HL-60/S4 (cell line): ENCODE measurements around the gene FABP3.

Experiments
- in situ Hi-C: fragments of 300-500 bp; cut with MboI; formaldehyde crosslinking; loops from 2 replicates; pipeline ENCODE4 v1.14.3; 2022; ENCODE audit warnings: low sequenced_read_pairs

Gene FABP3

DNA sequence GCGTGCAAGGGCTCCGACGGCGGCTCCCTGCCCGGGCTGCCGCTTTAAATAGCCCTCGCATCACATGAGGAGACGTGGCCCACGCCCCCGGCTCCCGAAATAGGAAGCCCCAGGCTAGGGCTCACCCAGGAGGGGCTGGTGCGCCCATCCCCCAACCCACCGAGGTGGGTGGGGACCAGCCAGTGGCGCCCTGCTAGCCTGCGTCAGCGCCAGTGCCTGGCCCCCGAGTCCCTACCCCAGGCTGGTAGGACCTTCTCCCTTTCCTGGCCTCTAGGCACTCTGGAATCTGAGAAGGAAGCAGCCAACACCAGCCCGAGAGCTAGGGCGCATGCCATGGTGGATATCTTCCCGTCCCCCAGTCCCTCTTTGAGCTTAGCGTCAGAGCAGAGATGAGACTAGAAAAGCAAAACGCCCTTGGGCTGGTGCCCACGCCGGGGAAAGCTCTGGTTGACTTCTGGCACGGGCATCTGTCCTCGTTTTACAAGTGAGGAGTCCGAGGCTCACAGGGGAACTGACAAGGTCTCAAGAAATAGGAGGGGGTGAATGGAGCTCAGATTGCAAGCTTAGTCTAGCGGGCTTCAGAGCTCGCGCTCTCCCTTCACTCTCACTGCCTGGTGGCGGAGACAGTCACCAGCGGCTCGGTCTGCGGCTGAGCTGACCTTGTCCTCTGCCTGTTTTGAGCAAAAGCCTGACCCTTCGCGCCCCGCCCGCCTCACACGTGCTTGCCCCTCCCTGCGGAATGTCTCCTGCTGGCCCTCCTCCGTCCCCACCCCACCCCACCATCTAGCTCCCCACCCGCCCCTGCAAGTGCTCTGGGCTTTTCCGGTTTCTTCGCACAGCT is at the start of gene FABP3:
Gene FABP3, minus strand, starts transcription at position 21 of the 841 bp plus-strand sequence. CDS start 62 bp downstream, outside the sequence.
- in situ Hi-C loops, result no loop called here

- in situ Hi-C loops, result no loop called here
These were observed 48.6 kb upstream of the FABP3 start for GRCh38 chr1:31421371-31422040.

GRCh38 chr1:31420716-31421115 is 47.8 kb upstream of the FABP3 start:
- in situ Hi-C loops, result no loop called here

DNA sequence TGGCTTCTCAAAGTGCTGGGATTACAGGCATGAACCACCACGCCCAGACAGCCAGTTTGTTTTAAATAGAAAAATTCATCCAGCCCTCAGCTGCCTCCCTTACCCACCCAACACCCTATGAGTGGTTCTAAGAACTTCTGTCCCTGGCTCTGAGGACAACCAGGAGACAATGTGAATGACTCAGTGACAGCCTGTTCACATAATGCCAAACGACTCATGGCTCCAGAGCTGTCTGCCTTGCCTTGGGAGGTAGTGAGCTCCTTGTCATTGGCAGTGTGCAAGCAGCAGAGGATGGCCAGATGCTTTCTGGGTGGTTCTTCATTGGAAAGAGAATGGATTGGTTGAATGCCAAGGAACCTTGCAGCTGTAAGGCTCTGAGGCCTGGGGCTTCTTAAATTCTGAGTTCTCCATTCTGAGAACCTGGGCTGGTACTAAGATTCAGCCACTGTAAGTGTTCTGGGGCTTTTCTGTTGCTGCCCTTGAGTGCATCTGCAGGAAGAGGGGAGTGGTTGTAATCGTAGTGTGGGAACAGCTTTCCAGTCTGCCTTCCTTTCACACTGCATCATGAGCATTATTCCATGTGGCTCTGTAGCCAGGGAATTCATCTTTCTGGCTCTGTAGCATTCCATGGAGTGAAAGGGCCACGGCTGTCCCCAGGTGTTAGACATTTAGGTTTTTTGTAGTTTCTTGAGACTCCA is 45.9 kb upstream of the FABP3 start:
- in situ Hi-C loops, result no loop called here

DNA sequence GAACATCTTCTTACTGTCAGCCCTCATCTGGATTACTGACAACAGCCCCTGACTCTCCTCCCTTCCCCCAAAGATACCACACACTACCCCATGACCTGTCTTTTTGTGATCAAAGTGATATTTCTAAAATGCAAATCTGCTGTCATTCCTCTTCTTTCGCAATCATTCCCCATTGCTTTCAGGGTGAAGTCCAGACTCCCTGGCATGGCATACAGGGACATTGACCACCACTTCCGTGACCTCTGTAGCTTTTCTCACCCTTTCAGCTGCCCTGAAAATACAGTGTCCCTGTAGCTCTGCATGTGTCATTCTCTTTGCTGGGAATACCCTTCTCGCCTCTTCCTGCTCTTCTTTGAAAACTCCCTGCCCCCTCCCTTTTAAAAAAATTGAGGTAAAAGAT is 44.3 kb upstream of the FABP3 start:
- in situ Hi-C loops, result no loop called here

GRCh38 chr1:31416101-31416736 is 43.3 kb upstream of the FABP3 start:
- in situ Hi-C loops, result no loop called here

DNA sequence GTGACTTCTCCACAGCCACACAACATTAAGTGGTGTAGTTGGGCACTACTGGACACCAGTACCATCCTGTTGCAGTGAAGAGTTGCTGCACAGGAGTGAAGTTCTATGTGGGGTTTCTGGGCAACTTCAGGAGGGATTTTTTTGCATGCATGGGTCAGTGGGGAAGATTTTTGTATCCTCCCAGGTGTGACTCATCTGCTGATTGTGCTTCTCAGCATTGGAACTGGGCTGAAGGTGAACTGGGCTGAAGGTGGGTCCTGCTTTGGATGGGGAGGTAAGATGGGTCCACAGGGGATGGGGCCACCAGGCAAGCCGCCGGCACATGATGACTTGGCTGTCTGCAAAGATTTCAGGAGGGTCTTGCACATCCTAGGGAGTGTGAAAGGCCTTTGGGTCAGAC is 42.8 kb upstream of the FABP3 start:
- in situ Hi-C loops, result no loop called here

DNA sequence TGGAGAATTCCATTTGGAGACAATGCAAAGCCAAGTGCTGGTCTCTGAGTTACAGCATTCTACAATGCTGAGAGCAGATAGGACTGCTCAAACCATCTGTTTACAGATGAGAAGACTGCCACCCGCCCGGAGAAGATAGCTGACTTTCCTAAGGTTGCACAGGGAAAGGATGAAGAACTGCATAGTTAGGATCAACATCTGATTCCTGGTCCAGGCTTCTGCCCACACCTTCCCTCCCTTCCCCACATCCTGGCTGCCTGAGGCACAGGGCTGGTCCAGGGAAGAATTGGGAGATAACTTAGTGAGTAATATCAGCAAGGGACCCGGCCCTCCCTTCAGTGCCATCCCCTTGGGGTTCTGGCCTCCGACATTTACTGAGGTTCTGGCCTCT is 42.1 kb upstream of the FABP3 start:
- in situ Hi-C loops, result no loop called here

DNA sequence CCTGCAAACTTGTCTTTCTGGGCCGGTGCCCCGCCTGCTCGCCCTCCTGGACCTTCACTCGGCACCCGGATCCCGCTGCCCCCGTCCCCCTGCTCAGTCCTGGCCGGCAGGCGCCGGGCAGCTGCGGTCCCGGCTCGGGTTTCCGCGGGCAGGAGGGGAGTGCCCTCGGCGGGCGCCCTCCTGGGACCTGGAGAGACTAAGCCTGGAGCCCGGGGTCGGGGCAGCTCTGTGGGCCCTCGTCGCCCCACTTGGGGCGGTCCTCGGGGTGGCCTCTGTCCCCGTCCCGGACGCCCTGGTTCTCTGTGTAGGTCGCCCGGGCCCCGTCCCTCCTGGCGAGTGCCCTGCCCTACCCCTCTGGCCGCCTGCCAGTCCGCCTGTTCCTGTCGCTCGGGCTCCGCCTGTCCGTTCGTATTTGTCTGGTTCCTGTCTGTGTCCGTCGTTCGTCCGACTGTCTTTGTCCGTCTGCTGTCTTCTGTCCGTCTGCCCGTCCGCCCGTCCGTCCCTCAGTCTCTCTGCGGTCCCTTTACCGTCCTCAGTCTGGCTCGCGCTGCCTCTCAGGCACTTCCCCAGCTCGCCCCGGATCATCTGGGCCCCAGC is 40.6 kb upstream of the FABP3 start:
- in situ Hi-C loops, result no loop called here

DNA sequence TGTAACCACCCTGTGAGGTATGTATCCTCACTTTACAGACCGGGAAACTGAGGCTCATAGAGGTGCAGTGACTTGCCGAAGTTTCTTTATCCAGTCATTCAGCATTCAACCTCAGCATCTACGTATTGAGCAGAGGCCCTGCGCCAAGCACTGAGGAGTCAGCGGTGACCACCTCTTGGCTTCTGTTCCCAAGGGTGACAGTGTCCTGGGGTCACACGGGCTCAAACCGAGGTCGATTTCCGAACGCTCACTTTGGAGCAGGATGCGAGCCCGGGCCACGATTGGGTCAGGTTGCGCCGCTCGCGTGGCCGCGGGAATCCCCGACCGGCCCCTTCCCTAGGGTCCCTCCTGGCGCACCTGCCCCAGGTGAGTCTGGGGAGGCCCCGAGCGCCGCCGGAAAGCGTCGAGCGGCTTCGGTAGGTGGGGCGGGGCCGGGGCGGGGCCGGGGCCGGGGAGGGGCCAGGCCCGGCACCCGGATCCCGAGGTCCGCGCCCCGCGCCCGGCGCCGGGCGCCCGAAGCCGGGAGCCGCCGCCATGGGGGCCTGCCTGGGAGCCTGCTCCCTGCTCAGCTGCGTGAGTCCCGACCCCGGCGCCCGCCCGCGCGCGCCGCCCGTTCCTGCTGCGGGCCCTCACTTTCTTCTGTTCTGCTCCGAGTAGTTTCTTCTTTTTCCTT is 40.0 kb upstream of the FABP3 start, which contains the start of gene SERINC2:
Gene SERINC2, plus strand, starts transcription at position 482 of the 673 bp plus-strand sequence. Its CDS starts 53 bp downstream, at position 535.
- in situ Hi-C loops, result no loop called here

GRCh38 chr1:31412205-31412604 is 39.3 kb upstream of the FABP3 start:
- in situ Hi-C loops, result no loop called here

DNA sequence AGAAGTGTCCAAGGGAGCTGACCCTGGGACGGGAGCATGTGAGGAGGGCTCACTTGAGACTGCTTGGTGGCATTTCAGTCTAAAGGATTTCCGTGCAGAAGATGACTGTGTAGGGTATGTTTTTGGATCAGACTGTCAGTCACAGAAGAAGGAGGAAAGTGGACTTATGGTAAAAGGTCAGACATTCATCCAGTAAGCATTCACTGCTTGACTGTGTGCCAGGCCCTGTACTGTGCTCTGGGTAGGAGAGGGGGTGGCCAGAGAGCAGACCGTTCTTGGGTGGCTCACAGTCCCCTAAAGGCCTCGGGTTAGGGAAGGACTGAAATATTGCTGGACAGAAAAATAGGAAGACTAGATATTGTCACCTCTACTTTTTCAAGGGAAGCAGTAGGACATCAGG is 38.0 kb upstream of the FABP3 start:
- in situ Hi-C loops, result no loop called here

GRCh38 chr1:31409946-31410858 is 37.3 kb upstream of the FABP3 start:
- in situ Hi-C loops, result no loop called here

- in situ Hi-C loops, result no loop called here
These were observed 36.0 kb upstream of the FABP3 start for GRCh38 chr1:31408788-31409318.

DNA sequence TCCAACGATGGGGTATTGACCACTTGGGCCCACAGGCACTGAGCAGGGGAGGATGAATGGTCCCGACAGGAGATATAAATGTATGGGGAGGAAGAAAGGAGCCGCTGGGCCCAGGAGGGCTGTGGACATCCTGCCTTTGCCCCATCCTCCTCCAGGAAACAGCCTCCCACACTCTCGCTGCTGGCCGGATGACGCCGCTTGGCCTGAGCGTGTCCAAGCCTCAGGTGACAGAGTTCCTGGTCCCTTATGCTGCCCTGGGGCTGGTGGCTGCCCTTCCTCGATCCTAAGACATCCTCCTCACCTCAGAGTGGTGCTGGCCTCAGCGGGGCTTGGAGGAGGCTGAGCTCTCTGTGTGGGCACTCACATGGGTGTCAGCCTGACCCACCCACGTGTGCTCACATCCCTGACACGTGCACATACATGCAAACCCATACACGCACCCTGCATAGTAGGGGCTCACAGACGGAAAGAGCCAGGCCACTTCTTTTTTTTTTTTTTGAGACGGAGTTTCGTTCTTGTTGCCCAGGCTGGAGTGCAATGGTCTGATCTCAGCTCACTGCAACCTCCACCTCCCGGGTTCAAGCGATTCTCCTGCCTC is 34.3 kb upstream of the FABP3 start:
- in situ Hi-C loops, result no loop called here

DNA sequence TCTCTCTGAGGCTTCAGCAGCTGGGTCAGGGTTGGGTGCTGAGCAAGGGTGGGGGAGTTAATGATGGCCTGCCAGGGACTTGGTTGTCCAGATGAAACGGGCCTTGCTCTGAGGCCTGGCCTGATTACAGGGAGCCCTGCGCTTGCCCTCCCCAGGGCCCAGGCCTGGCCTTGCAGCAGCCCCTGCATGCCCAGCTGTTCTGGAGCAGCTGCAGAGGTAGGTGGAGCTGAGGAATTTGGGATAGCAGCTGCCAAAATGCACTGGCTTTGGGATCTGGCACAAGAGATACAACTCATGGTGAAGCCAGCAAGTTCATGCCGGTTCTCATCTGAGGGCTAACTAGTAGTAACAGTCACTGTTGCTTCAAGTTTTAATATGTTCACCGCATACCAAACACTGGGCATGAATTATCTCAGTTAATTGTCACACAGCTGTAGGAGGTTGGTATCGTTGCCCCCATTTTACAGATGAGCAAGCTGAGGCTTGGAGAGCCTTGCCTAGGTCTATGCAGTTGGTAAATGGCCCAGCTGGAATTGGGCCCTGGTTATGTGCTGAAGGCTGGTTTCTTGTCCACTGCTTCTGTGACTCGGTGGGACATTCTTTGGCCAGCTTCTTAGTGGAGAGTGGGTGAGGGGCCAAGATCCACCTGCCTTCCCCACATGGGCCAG is 32.8 kb upstream of the FABP3 start:
- in situ Hi-C loops, result no loop called here

DNA sequence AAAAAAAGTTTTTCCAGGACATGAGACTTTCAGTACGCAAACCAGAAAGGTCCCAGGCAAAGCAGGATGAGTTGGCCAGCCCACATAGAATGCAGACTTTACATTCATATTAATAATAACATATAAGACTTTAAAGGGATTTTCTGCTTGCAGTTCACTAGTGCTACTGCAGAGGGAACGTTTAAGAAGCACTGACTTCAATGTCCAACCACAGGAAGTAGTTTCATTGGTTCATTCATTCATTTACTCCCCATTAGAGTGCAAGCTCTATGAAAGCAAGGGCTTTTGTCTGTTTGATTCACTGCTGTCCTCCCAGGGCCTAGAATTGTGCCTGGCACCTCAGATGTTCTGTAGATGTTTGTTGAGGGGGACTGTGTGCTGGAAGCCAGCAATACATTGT is 28.4 kb upstream of the FABP3 start:
- in situ Hi-C loops, result no loop called here

GRCh38 chr1:31400393-31400792 is 27.5 kb upstream of the FABP3 start:
- in situ Hi-C loops, result no loop called here
